H1 (cell line): ENCODE measurements around the gene SSBP3. TPM values are rescaled to one million over a fixed set of nuclear protein-coding genes. Genes with fewer than 3 reads are reported as not detected.

ENCODE experiments used
- CTCF ChIA-PET: fragments of 300-600 bp; sonication (Branson Sonifier 250); formaldehyde crosslinking; loops from one replicate; lab custom pipeline; 2021; ENCODE audit not compliant: partially characterized antibody; lab: Charles Lee
- POLR2A ChIA-PET: fragments of 300-600 bp; sonication (Branson Sonifier 250); formaldehyde crosslinking; loops from one replicate; lab custom pipeline; 2021; ENCODE audit warnings: inconsistent platforms; ENCODE audit not compliant: partially characterized antibody; lab: Charles Lee
- DNase-seq, 2 experiments: peaks; one replicate each; pipeline versions ENCODE4 v3.0.0 to v3.0.0-alpha.2; 2010 to 2022; ENCODE audit warnings: low spot score in 2 of 2, low read depth in 1 of 2, mixed read lengths in 1 of 2
- FAIRE-seq: peaks from 2 replicates; lab custom pipeline; 2011; peaks lifted over from hg19 to GRCh38; lab: Jason Lieb, UNC
- H2AFZ ChIP-seq: 2 replicates; pipeline ENCODE4 v1.8.1; 2012; ENCODE audit warnings: low read length, inconsistent platforms
- H2AK5ac ChIP-seq: 2 replicates; pipeline ENCODE4 v1.6.1; 2013; ENCODE audit warnings: low read depth, low read length
- H2BK120ac ChIP-seq: replicated peaks from 2 replicates; pipeline ENCODE3; 2013; ENCODE audit warnings: low read depth, low read length, inconsistent platforms
- H2BK12ac ChIP-seq: 2 replicates; pipeline ENCODE4 v1.6.1; 2013; ENCODE audit warnings: low read depth, low read length
- H2BK15ac ChIP-seq: 2 replicates; pipeline ENCODE4 v1.6.1; 2013; ENCODE audit warnings: low read length
- H2BK20ac ChIP-seq: 2 replicates; pipeline ENCODE4 v1.6.1; 2013; ENCODE audit warnings: low read length
- H2BK5ac ChIP-seq: 2 replicates; pipeline ENCODE4 v1.6.1; 2013; ENCODE audit warnings: low read depth, low read length
- H3K14ac ChIP-seq: 2 replicates; pipeline ENCODE4 v1.6.1; 2013; ENCODE audit warnings: inconsistent platforms; ENCODE audit not compliant: insufficient read length
- H3K18ac ChIP-seq: 2 replicates; pipeline ENCODE4 v1.6.1; 2013; ENCODE audit warnings: low read length; ENCODE audit errors: extremely low read depth
- H3K23ac ChIP-seq: 2 replicates; pipeline ENCODE4 v1.6.1; 2013; ENCODE audit warnings: inconsistent platforms; ENCODE audit not compliant: insufficient read length
- H3K23me2 ChIP-seq: 2 replicates; pipeline ENCODE4 v1.6.1; 2013; ENCODE audit warnings: low read depth, low read length
- H3K27ac ChIP-seq: 2 replicates; pipeline ENCODE4 v1.6.1; 2011; ENCODE audit warnings: low read depth, low read length, inconsistent platforms
- H3K27me3 ChIP-seq, 4 experiments: replicated peaks in 1 of 4; 1 replicate in 1 of 4; 2 replicates in 3 of 4; pipeline versions ENCODE4 v1.6.1 to v1.8.1; 2011 to 2013; ENCODE audit warnings: low read length in 3 of 4, mild to moderate bottlenecking in 3 of 4, inconsistent platforms in 2 of 4, mixed read lengths in 2 of 4, moderate library complexity in 1 of 4; ENCODE audit not compliant: control insufficient read depth in 3 of 4, insufficient read depth in 3 of 4; ENCODE audit errors: extremely low read depth in 1 of 4
- H3K36me3 ChIP-seq, 4 experiments: 2 replicates each; pipeline versions ENCODE4 v1.6.1 to v1.8.1; 2011 to 2013; ENCODE audit warnings: mild to moderate bottlenecking in 4 of 4, low read length in 3 of 4, moderate library complexity in 2 of 4, control low read depth in 1 of 4, inconsistent platforms in 1 of 4; ENCODE audit not compliant: insufficient read depth in 4 of 4, control insufficient read depth in 2 of 4
- H3K4ac ChIP-seq: replicated peaks from 2 replicates; pipeline ENCODE3; 2013; ENCODE audit warnings: low read length, low read depth, mixed read lengths, inconsistent platforms; ENCODE audit not compliant: insufficient read length
- H3K4me1 ChIP-seq, 4 experiments: replicated peaks in 1 of 4; 1 replicate in 1 of 4; 2 replicates in 3 of 4; pipeline versions ENCODE4 v1.6.1 to v1.8.1; 2011 to 2013; ENCODE audit warnings: low read length in 3 of 4, inconsistent platforms in 2 of 4, mixed read lengths in 1 of 4; ENCODE audit not compliant: insufficient read depth in 4 of 4, control insufficient read depth in 3 of 4
- H3K4me2 ChIP-seq, 2 experiments: 2 replicates each; pipeline versions ENCODE4 v1.6.1 to v1.8.1; 2011 to 2013; ENCODE audit warnings: low read depth in 2 of 2, low read length in 2 of 2, control low read depth in 1 of 2, inconsistent platforms in 1 of 2, mild to moderate bottlenecking in 1 of 2; ENCODE audit not compliant: insufficient read depth in 1 of 2
- H3K4me3 ChIP-seq, 4 experiments: fragments of 200-600, 300-600 bp in 1 of 4; sonication (generic), shearing (Covaris generic), sonication (Bioruptor Twin) in 1 of 4; 2 replicates each; pipeline versions ENCODE4 v1.5.1 to v1.8.1; 2011 to 2016; ENCODE audit warnings: low read length in 4 of 4, low read depth in 3 of 4, control low read depth in 2 of 4, inconsistent platforms in 2 of 4, mild to moderate bottlenecking in 2 of 4, mixed read lengths in 1 of 4, moderate library complexity in 1 of 4; ENCODE audit not compliant: insufficient read depth in 2 of 4; ENCODE audit errors: extremely low read depth in 1 of 4
- H3K56ac ChIP-seq: replicated peaks from 2 replicates; pipeline ENCODE3; 2013; ENCODE audit warnings: low read depth, mild to moderate bottlenecking, mixed read lengths, low read length, inconsistent platforms; ENCODE audit not compliant: insufficient read length
- H3K79me1 ChIP-seq: 2 replicates; pipeline ENCODE4 v1.6.1; 2013; ENCODE audit warnings: low read depth, low read length, control low read depth
- H3K79me2 ChIP-seq, 2 experiments: 2 replicates each; pipeline versions ENCODE4 v1.6.1 to v1.8.1; 2012 to 2013; ENCODE audit warnings: low read length in 2 of 2, mild to moderate bottlenecking in 2 of 2, inconsistent platforms in 1 of 2; ENCODE audit not compliant: insufficient read depth in 2 of 2, control insufficient read depth in 1 of 2
- H3K9ac ChIP-seq, 4 experiments: replicated peaks in 1 of 4; 1 replicate in 1 of 4; 2 replicates in 3 of 4; pipeline versions ENCODE4 v1.6.1 to v1.8.1; 2011 to 2013; ENCODE audit warnings: low read depth in 3 of 4, low read length in 3 of 4, control low read depth in 2 of 4, mild to moderate bottlenecking in 2 of 4, moderate library complexity in 2 of 4, inconsistent platforms in 1 of 4; ENCODE audit errors: extremely low read depth in 1 of 4
- H3K9me3 ChIP-seq, 2 experiments: 2 replicates each; pipeline versions ENCODE4 v1.6.1 to v1.8.1; 2012 to 2013; ENCODE audit warnings: mild to moderate bottlenecking in 2 of 2, moderate library complexity in 2 of 2, control low read depth in 1 of 2, inconsistent platforms in 1 of 2, low read depth in 1 of 2, low read length in 1 of 2, mixed read lengths in 1 of 2; ENCODE audit not compliant: insufficient read depth in 2 of 2
- H4K20me1 ChIP-seq, 2 experiments: replicated peaks in 1 of 2; 2 replicates each; pipeline versions ENCODE3 to v1.8.1; 2011 to 2013; ENCODE audit warnings: inconsistent platforms in 2 of 2, low read length in 2 of 2, mild to moderate bottlenecking in 1 of 2; ENCODE audit not compliant: insufficient read depth in 2 of 2, control insufficient read depth in 1 of 2
- H4K5ac ChIP-seq: 2 replicates; pipeline ENCODE4 v1.6.1; 2013; ENCODE audit warnings: low read length, low read depth, mixed read lengths, inconsistent platforms; ENCODE audit not compliant: insufficient read length
- H4K8ac ChIP-seq: 2 replicates; pipeline ENCODE4 v1.8.0; 2013; ENCODE audit warnings: mild to moderate bottlenecking, moderate library complexity, low read length, inconsistent platforms; ENCODE audit not compliant: insufficient read depth; ENCODE audit errors: extremely low read depth
- H4K91ac ChIP-seq: replicated peaks from 2 replicates; pipeline ENCODE3; 2013; ENCODE audit warnings: low read length, mixed read lengths, inconsistent platforms; ENCODE audit not compliant: insufficient read length
- CBX8 ChIP-seq: fragments of 300-800, 300-1000 bp; sonication (generic); IDR thresholded peaks from 2 replicates; pipeline ENCODE4 v1.7.1; 2016; ENCODE audit warnings: low read depth, low read length, borderline replicate concordance
- CEBPB ChIP-seq: IDR thresholded peaks from 2 replicates; pipeline ENCODE4 v1.6.1; 2012; ENCODE audit warnings: low read depth, low read length
- CTBP2 ChIP-seq: IDR thresholded peaks from 2 replicates; pipeline ENCODE4 v1.7.0; 2011; ENCODE audit warnings: borderline replicate concordance, mild to moderate bottlenecking, moderate library complexity, mixed read lengths, low read length; ENCODE audit not compliant: insufficient read depth, insufficient read length
- GTF2F1 ChIP-seq: IDR thresholded peaks from 2 replicates; pipeline ENCODE4 v1.6.1; 2012; ENCODE audit warnings: low read depth, low read length, improper control_type of control experiment, borderline replicate concordance
- KDM5A ChIP-seq: fragments of 200-600 bp; IDR thresholded peaks from 2 replicates; pipeline ENCODE4 v1.7.1; 2012; ENCODE audit warnings: mild to moderate bottlenecking, low read length, inconsistent platforms, mixed read lengths
- MAFK ChIP-seq: IDR thresholded peaks from 2 replicates; pipeline ENCODE4 v1.6.1; 2012; ENCODE audit warnings: low read depth, mild to moderate bottlenecking, improper control_type of control experiment, low read length
- POLR2AphosphoS5 ChIP-seq: IDR thresholded peaks from 2 replicates; pipeline ENCODE4 v1.6.1; 2011; ENCODE audit warnings: low read depth, low read length
- POU5F1 ChIP-seq: IDR thresholded peaks from 2 replicates; pipeline ENCODE4 v1.6.1; 2011; ENCODE audit warnings: low read depth, mild to moderate bottlenecking, low read length, moderate library complexity
- RAD21 ChIP-seq, 2 experiments: IDR thresholded peaks in 1 of 2; conservative IDR thresholded peaks in 1 of 2; 2 replicates each; pipeline ENCODE4 v1.6.1; 2011; ENCODE audit warnings: low read depth in 2 of 2, low read length in 2 of 2, improper control_type of control experiment in 1 of 2, inconsistent platforms in 1 of 2, mild to moderate bottlenecking in 1 of 2, moderate library complexity in 1 of 2
- SAP30 ChIP-seq: fragments of 300-600 bp; sonication (generic); IDR thresholded peaks from 2 replicates; pipeline ENCODE4 v1.7.1; 2012; ENCODE audit warnings: low read length, moderate library complexity, mild to moderate bottlenecking, inconsistent platforms; ENCODE audit not compliant: insufficient read depth, insufficient replicate concordance
- SIN3A ChIP-seq, 2 experiments: IDR thresholded peaks in 1 of 2; conservative IDR thresholded peaks in 1 of 2; 2 replicates each; pipeline ENCODE4 v1.6.1; 2011 to 2012; ENCODE audit warnings: low read length in 2 of 2, improper control_type of control experiment in 1 of 2, low read depth in 1 of 2, mild to moderate bottlenecking in 1 of 2
- SIRT6 ChIP-seq: IDR thresholded peaks from one replicate; pipeline ENCODE4 v1.7.1; 2012; ENCODE audit warnings: low read length, inconsistent platforms
- WGBS, 2 experiments: shearing (Covaris generic) in 1 of 2; methylation state at CpG; one replicate each; pipeline versions ENCODE4 v1.1.6 to v1.1.7; 2013 to 2015; ENCODE audit warnings: low lambda C conversion rate in 2 of 2, mixed read lengths in 2 of 2, inconsistent platforms in 1 of 2, low coverage in 1 of 2, missing lambda C conversion rate in 1 of 2; ENCODE audit not compliant: insufficient replicate concordance in 2 of 2, insufficient coverage in 1 of 2, insufficient read length in 1 of 2; ENCODE audit errors: extremely low coverage in 1 of 2, missing lambda C conversion rate in 1 of 2; 5-methylcytosine and 5-hydroxymethylcytosine counted together
- polyA plus RNA-seq, 7 experiments: library from polyadenylated mRNA; depleted of rRNA in 3 of 7; stranded (reverse) in 5 of 7; unstranded in 2 of 7; fragments of >200 nt in 5 of 7; fragments of 200-250 nt in 2 of 7; gene quantifications; 1 replicate in 5 of 7; 2 replicates in 1 of 7; 4 replicates in 1 of 7; pipeline versions ENCODE4 v1.2.1 to v1.2.3, GENCODE V29; 2011 to 2013; ENCODE audit warnings: missing spikeins in 2 of 7, mixed read lengths in 2 of 7
- total RNA-seq: library from RNA; stranded (reverse); fragmentation: NEBNext Ultra II Directional; extraction: Animal tissue kit (Norgen Biotek cat#: 25700); gene quantifications from 2 replicates; pipeline ENCODE4 v1.2.1, GENCODE V29; 2021
- TF ChIP-seq, protein P1 (sequence below): IDR thresholded peaks from 2 replicates; pipeline ENCODE4 v1.6.1; 2011; ENCODE audit warnings: low read depth, mild to moderate bottlenecking, low read length; ENCODE audit not compliant: insufficient read depth

SSBP3 gene
- total and polyA plus RNA-seq, 2 of the 8 experiments (the other 6 are each of a cell fraction or from before 2014, with no cell fraction given) = 99.7 to 133 TPM

DNA sequence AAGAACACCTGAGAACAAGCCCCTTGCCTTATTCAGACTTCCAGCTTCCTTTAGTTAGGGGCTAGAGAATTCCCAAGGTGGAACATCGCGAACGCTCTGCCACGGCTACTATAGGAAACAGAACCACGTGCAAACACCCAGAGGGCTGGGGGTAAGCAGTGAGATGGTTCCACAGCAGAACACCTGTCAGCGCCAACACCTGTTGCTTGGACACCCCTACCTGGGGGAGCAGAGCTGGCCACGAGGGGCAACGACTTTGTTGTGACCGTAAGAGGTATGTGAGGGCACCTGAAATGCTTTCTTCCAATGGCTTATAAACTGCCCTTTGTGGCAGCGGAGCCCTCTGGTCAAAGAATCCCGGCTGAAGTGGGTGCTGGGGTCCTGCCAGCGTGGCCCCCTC is 155.5 kb downstream of the SSBP3 start:
- Histone ChIP-seq H4K8ac (no peak overlapping the region), H2BK120ac (no peak overlapping the region), H2BK20ac (no peak overlapping the region), H2AK5ac (no peak overlapping the region), H3K4me1 (no peaks in the 10 kb centered on the region; a peak in 1 of 7 replicates), H3K23me2 (no peaks in the 10 kb centered on the region), H3K9me3 (no peaks in the 10 kb centered on the region), H3K56ac (no peak overlapping the region), H4K91ac (no peak overlapping the region), H3K79me2 (no peaks in the 10 kb centered on the region), H2BK12ac (no peak overlapping the region), H3K36me3 (peaks cover 0 to 12% (median 5%) of the 10 kb centered on the region in 4 experiments; a peak in 5 of 8 replicates), H3K27me3 (no peaks in the 10 kb centered on the region), H2AFZ (no peak overlapping the region), H3K79me1 (peaks cover 3% of the 10 kb centered on the region; the same call in 1 of the 2 replicates), H3K14ac (no peak overlapping the region), H3K9ac (no peak overlapping the region), H3K23ac (no peak overlapping the region), H3K4me2 (no peak overlapping the region), H2BK15ac (no peak overlapping the region), H3K4me3 (no peak overlapping the region), H3K27ac (no peak overlapping the region), H2BK5ac (no peak overlapping the region), H3K18ac (no peak overlapping the region), H4K5ac (no peak overlapping the region), H4K20me1 (peaks cover 5 to 8% of the 10 kb centered on the region in 2 experiments), H3K4ac (no peak overlapping the region)
- FAIRE-seq = no peak
- TF ChIP-seq POLR2AphosphoS5 (no peak), CEBPB (no peak), RAD21 (IDR thresholded peaks at IDR 0.05 in 1 of 2, conservative IDR thresholded peaks at IDR 0.05 in 1 of 2; ENCODE audit: low read depth in 2 of 2, low read length in 2 of 2) (no peak), CBX8 (no peak), CTBP2 (no peak), SIN3A (conservative IDR thresholded peaks at IDR 0.05 in 1 of 2, IDR thresholded peaks at IDR 0.05 in 1 of 2; ENCODE audit: low read depth in 1 of 2, low read length in 2 of 2) (no peak), SIRT6 (no peak), SAP30 (no peak), KDM5A (no peak), GTF2F1 (no peak), MAFK (no peak), POU5F1 (no peak)
- TF ChIP-seq, protein P1, sequence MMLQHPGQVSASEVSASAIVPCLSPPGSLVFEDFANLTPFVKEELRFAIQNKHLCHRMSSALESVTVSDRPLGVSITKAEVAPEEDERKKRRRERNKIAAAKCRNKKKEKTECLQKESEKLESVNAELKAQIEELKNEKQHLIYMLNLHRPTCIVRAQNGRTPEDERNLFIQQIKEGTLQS = no peak
- 88% methylated on average over 12 of the region's 12 CpGs; no CpG with 5 or more reads in 1 of the 2 experiments for WGBS, 2 experiments
- DNase-seq = no peak
- ChIA-PET POLR2A (interaction anchor here (0.8 kb wide), 1 partner anchor 76 kb away, joined by 3 read pairs; no protein-coding TSS in a partner anchor), CTCF (interaction anchor here (0.7 to 1.3 kb wide), 2 partner anchors 9 to 25 kb away, joined by 3 read pairs; no protein-coding TSS in a partner anchor)
